Stimulated activated CD4-positive, alpha-beta T cell treated with anti-CD3 and anti-CD28 coated beads, Interleukin-2, amount 100 ng/mL, for 48 hours (primary cell): Measurements from ENCODE around the gene DAP.

ENCODE experiments used
- DNase-seq, 2 donors: peaks; one replicate each; pipeline ENCODE4 v3.0.0-alpha.2; 2020

The DAP gene

DNA sequence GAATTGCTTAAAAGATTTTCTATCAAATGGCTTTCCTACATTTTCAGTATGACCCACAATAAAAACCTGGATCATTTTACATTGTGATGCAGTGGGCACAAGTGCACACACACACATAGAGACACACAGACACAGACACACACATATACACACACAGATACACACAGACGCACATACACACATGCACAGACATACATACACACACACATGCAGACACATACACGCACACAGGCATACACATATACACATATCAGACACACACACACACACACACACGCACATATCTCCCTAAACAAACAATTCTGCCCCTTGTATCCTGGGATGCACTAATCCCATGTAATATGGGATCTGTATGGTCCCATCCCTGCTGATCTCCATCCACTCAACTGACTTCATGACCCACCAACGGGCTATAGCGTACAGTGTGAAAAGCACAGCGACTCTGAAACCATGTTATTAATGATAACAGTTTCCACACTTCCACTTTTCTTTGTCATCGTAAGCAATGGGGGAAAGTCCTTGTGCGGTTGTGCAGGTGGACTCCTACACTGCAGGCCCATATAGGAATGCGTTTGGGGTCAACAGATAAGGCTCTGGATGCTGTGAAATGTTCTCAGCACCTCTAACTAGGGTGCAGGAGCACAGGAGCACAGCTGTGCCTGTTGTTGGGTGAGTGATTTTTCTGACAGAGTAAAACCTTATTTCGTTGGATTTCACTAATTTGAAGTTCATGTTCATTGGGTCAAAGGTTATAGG is 52.7 kb downstream of the DAP start:
- no peak for DNase-seq

DNA sequence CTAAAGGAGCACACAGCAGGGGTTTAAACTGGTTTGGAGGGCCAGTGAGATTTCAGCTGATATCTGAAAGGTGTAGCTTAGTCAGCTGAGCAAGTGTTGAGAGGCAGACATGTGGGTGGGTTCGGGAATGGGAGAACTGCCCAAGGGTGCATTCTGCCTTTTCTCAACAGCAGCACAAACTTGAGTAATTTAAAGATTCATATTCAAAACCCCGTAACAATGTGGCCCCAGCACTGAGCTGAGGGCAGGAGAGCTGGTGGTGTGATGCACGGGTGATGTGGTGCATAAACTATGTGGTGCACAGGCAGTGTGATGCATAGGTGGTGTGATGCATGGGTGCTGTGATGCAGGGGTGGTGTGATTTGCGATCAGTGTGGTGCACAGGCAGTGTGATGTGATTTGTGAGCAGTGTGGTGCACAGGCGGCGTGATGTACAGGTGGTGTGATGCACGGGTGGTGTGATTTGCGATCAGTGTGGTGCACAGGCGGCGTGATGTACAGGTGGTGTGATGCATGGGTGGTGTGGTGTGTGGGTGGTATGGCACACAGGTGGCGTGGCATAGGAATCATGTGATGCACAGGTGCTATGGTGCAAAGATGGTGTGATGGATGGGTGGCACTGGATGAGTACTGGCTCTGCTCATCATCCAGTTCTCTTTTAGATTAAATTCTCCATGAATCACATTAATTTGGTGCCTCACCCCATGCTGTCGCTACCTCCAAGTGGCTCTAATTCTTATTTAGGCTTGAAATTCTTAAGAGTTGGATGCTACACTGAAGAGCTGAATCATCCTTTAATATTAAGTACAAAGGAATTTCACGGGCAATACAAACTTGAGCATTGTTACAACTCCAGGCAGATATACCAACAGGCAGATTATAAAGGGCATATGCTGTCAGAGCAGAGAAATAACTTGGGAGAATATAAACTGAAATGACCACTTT is 53.6 kb downstream of the DAP start:
- DNase-seq = no peak

DNA sequence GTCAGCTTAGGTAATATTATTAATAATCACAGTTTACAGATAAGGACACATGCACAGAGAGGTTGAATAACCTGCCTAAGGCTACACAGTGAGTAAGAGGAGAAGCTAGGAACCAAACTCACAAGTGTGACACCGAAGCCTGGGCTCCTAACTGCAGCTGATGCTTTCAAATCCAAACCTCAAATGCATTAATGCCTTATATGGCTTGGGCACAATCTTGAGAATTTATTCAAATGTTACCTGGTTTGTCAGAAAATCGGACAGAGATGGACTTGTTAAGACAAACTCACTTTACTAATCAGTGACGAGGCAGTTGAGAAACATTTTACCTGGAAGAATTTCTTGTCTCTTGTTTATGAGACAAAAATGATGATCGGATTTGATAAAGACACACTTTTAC is 54.7 kb downstream of the DAP start:
- DNase-seq = no peak

DNA sequence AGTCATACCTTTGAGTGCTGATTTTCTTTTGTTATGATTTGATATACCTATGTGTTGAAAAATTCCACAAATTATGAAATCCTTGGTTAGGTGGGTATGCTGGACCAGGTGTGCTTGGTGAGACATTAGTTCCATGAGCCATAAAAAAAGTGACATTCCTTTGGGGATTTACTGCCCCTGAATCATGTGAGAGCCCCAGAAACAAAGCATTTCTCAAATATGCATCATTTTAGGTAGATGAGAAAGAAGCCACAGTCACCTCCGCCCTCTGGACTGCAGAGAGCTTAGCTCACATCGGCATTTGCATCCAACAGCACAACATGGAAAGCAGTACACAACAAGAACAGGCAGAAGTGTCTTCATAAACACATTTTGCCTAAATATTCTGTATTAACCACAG is 55.3 kb downstream of the DAP start:
- DNase-seq = no peak

DNA sequence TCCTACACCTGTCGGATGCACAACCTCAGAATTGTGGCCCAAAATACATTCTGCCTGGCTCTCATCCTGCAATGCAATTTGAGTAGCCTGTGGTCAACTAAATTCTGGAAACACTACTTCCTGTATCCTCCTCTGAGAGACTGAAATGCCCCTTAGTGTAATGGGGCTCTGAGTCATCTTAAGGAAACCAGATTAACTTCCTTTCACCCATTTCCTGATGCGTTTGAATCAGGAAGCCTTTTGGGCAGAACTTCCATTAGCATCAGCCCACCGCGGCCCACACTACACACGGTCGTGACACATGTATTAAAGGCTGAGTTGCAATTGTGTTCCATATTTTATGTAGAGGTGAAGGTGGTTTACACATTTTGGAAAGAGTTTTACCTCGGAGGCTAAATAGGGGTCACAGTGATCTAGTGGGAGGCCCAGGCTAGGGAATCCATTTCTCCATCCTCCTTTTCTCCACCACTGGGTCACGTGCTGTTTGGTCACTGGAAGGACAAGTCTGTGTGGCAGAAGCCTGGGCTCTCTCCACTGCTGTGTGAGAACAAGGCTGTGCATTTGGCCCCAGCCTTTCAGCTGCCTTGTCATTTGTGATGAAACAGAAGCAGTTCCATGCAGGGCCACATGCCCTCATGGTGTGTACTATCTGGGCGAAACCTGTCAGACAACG is 55.9 kb downstream of the DAP start:
- DNase-seq = no peak

DNA sequence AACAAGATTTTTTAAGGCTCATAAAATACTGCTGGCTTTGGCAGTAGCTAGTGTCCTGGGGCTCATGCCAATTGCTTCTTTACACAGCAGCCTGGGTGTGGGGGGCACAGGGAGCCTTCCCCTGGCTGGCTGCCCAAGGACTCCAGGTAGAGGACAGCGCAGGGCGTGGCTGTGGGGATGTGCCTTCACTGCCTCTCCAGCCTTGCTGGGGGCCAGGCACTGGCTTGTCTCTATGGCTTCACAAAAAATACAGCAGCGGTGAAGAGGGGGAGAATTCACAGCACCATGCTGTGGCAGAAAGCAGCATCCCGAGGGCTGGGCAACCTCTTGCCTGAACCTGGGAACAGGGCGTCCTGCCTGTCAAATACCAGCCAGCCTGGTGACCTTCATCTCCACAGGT is 57.4 kb downstream of the DAP start:
- DNase-seq = no peak

DNA sequence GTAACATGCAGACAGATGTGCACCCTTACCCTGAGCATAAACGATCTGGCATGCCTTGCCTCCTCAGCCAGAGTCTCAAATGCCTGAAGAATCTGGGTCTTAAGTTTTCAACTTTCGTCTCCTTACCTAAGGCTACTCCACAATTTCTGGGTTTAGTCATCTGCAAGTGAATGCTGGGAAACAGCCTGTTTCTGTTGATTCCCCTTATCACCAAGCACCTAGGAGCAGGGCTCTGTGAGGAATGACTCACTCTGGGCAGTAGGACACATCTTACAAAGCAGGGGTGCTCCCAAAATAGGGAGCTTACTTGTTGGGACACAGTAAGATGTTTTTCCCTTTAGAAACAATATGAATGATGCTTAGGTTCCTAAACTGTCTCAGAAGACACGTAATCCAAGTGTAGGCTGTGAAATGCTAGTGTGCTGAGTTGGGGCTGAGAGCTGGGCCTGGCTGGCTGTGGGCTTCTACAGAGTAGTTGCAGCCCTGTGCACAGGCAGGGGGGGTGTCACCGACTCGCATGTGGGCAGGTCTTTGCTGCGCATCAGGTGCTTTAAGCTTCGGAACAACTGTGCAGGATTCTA is 58.0 kb downstream of the DAP start:
- DNase-seq = no peak

DNA sequence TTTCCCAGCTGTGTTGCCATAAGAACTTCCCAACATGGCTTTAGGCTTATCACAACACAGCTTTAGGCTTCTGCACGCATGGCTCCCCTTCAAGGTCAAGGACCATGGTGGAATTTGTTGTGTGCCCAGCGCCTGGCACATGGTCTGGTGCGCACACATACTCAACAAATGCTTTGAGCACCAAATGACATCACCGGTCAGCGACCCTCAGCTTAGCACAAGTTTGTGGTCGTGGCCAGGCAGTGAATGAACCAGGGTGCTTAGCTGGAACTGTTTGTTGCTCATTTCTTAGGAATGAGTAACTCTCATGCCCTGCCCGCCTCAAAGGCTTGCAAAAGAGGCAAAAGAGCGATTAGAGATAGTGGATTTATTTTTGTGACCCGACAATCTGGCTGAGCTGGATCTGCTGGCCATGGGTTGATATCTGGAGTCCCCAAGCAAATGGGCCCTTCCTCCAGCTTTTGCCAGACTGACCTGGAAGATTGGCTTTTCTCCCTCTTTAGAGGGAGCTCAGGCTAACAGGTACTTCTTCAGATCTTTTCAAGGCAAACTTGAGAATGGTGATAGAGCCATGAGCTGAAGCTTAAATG is 58.9 kb downstream of the DAP start:
- DNase-seq = no peak

DNA sequence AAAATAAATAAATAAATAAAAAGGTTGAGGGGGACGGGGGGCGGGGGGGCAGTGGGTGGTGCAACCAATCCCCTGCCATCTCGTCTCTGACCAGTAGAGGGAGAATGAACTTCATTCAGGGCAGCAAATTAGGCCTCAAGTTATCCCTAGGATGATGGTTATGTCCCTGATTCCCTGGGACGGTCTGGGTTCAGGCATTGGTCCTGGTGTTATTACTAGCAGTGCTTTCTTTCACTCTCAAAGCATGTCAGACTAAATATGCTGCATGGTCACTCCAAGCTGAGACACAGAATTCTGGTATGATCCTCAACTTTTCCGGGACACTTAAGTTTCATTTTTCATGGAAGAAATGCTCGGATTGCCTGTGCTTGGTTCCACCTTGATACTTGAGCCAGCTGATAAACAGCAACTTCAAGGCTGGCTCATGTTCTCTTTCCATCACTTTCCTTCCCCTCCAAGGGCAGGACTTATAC is 59.4 kb downstream of the DAP start:
- DNase-seq = peak; percentile 28 to 30

DNA sequence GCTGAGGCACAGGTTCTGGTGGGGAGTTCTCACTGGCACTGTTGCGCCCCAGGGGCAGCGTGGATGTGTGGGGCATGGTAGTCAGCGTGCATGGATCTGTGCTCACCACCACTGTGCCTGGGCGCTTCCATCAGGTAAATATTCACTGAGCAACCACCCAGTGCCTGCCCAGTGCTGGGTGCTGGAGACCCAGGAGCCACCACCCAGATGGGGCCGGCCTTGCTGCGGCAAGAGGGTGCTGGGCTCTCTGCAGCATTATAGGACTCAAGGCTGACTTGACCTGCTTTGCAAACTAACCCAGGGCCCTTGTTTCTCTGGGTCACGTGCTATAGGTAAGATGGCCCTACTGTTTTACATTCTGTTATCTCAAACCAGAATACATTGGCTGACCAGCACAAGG is 60.5 kb downstream of the DAP start:
- no peak for DNase-seq

DNA sequence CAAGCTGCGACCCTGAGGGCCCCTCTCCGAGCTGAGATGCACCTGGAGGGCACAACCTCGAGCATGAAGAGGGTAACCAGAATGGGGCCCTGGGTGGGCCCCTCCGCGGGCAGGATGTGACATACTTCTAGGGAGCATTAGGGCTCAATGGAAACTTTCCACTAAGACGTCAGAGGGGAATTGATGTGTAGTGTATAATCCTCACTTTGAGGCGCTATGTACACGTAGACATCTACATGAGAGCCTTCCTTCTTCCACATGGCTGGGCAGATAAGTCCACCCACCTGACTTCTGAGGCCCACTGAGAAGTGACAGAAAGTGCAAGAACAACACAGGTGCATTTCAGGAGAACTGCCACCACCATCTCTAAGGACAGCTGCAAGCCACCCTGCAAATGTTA is 61.0 kb downstream of the DAP start:
- no peak for DNase-seq

DNA sequence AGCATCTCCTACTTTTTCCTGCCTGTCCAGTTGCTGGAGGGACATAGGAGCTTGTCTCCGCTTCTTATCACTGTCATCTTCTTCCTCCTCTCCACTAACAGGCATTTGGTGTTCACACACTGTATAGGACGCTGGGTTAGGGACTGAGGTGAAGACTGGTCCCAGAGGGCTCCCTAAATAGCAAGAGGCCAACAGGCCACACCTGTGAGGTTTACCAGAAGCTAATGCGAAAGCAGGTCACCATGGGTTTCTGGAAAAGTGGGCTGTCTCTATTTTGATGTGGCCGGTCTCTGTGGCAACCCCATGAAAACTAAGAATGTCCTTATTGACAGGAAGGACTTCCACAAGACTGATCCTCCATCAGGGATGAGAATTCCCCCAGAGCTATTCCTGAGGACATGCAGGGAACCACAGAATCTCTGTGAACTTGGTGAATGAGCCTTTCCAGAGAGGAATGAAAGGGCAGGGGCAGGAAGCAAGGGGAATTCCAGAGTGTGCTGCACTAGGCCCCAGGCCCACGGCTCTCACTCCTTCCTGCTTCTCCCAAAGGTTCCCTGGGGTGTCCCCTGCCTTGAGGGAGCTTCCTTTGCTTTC is 61.7 kb downstream of the DAP start:
- DNase-seq = no peak

DNA sequence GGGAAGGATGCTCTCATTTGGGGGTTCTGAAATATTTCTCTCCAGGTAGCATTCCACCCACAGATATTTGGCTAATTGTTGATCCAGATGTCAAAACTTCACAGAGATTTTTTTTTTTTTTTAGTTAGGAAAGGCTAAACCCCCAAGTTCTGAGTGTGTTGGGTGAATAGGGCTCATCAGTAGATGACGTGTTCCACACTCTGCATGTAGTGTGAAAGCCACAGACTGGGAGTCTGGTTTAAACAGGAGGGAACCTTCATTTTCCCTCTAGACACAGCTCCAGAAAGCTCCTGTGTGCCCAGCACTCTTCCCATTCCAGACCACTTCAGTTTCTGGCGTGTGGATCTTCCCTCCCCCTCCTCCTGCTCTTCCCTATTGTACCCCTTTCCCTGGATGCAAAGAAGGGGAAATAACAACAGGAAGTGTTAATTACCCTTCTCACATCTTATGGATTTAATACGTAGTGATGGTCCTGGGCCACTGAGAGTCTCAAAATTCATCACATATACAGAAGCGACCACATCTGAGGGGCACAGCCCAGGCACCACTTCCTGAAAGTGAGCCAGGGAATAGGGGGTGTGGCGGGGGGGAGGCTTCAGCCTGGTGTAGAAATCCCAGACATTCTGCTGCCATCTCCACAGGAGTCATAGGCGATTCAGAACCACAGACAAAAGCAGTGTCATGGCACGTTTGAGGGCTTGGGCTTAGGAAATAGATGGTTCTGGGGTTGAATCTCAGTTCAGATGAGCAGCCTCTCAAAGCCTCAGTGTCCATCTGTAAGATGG is 65.1 kb downstream of the DAP start:
- DNase-seq = no peak

DNA sequence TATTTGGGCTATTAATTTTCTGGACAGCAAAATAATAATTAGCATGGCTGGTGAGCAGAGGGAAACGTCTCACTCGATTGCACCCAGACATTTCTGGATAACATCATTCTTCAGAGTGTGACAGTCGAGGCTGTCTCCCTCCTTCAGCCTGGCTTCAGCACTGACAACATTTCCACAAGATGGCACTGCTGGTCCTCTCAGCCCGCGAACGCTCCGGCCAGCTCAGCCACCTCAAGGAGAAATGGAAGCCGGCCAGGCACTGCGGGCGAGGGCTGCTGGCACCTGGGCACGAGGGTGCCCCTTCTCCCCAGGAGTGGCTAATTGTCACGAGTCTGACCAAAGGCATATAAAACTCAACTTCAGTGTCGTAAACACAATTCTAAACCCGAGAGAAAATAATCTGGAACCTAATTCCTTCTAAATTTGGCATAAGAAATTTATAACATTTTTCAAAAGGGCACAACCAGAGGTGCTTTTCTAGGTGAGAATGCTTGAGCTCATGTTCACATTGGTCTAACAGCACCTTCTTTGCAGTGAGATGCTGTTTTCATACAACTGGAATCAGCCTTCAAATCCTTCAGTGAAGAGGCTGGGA is 65.9 kb downstream of the DAP start:
- DNase-seq = no peak

DNA sequence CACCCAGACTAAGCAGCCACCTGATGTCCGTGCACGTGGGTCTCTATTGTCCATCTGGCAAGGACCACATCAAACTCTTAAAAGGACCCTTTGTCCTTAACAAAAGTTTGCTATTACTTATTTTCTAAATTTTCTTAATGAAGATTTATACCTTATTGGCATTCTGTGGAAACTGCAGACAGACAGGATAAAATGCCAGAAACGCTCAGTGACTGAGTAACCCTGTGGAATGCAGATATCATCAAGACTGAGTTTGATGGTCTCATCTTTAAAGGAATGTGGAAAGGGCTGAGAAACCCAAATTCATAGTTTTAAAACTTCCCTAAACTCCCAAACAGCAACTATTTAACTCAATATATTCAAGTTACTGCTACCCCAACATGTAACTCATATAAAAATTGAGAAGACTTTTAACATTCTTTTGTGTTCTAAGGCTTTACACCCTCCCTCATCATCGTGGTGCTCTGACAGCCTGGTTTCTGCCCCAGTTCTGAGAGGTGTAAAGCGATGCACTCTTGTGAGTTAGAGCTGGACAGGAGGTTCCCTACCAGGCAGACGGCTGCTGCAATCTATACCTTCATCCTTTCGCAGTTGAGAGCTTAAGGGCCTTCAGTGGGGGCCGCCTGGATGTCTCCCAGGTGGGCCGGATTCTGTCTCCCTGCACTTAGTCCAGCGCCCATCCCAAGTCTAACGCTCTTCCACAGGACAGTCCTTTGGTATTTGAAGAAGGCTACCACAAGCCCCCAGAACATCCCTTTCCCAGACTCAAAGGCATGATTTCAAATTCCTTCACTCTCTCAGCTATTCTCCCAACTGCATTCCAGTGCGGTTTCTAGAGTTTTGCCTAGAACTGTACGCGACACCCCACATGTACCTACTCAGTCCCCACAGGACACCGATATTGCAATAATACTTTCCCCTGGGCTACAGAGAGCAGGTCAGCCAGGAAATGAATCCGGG is 68.9 kb downstream of the DAP start:
- DNase-seq = no peak

DNA sequence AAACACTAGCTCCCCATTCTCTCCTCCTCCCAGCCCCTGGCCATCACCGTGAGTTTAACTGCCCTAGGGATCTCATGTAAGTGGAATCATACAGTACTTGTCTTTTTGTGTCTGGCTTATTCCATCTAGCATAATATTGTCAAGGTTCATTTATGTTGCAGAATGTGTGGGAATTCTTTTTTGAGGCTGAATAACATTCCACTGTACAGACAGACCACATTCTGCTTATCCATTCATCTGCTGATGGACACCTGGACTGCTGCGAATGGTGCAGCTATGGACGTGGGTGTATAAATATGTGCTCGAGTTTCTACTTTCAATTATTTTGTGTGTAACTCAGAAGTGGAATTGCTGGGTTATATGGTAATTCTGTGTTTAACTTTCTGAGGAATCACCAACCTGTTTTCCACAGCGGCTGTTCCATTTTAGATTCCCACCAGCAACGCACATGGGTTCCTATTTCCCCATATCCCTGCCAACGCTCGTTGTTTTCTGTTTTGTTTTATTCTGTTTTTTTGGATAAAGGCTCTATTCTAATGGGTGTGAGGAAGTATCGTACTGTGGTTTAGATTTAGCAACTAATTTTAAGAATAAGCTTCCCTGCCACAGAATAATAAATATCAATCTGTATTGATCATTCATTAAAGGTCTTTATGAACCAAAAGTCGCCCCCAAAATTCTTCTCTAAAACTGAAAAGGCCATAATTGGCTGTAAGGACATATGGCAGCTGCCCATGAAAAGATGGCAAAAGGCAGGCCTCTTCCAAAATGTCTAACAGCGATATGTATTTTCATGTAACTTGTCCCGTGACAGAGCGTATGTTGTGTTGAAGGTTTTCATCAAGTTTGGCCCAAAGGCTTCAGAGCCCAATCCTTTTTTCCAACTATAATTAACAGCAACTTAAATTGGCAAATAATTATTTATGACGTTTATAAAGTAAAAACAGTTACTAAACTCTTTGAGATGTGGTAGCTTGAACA is 70.3 kb downstream of the DAP start:
- no peak for DNase-seq

DNA sequence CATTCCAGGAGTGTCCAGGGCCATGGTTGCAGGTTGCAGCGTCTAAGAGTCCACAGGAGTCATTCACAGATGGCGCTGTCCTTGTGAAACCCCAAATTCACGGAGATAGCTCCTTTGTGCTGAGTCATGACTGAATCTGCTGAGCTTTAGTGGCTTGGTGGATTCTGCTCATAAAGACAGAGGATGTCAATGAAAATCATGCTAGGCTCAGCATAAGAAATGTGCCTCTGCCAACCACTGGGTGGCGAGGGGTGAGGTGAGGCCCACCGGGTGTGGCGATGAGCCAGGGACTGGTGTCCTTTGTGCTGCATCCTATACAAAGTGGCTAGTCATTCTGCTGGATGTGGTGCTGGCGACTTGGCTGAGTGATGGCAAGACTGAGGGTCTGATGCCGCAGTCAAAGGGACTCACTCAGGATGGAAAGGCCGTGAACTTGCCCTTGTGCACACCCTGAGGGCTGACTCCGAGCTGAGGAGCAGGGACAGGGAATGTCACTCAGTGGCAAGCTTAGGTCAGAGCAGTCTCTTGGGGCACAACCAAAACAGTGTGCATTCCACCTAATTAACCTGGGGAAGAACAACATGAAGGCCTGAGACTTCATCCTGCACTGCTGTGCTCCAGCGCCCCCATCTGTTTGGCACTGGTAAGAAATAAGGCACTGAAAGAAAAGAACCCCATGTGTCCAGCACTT is 71.5 kb downstream of the DAP start:
- DNase-seq = peak; percentile 29 to 30

DNA sequence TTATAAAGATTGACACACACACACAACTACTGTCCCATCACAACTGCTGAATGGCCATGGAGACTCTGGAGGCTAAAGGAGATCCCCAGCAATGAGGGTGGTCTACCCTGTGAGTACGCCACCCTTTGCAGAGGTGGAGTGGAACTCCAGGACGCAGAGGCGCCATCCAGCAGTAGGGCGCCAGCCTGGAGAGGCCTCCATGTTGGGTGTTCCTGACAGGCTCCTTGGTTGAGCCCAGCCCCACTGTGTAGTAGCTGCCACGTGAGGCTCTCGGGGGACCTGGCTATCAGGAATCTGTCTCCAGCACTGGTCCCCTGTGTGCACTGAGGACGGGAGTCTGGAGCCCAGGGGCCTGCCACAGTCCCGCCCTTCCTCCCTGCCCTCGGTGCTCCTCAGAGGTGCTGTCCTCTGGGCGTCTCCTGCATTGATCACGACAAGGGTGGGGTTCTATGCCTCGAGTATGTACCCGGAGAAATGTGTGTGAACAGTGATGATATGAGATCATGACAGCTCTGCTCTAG is 72.3 kb downstream of the DAP start:
- no peak for DNase-seq
